ENCODE data around the gene SLC16A7.
"Not testable (repeated sequence)": the region's sequence is repeated elsewhere in the genome, so short reads cannot be mapped to it uniquely, and the experiment has no call there.

SLC16A7 gene

GRCh38 chr12:59744564-59744963 lies 148.7 kb downstream of the SLC16A7 start:
- TF ChIP-seq, protein P1, sequence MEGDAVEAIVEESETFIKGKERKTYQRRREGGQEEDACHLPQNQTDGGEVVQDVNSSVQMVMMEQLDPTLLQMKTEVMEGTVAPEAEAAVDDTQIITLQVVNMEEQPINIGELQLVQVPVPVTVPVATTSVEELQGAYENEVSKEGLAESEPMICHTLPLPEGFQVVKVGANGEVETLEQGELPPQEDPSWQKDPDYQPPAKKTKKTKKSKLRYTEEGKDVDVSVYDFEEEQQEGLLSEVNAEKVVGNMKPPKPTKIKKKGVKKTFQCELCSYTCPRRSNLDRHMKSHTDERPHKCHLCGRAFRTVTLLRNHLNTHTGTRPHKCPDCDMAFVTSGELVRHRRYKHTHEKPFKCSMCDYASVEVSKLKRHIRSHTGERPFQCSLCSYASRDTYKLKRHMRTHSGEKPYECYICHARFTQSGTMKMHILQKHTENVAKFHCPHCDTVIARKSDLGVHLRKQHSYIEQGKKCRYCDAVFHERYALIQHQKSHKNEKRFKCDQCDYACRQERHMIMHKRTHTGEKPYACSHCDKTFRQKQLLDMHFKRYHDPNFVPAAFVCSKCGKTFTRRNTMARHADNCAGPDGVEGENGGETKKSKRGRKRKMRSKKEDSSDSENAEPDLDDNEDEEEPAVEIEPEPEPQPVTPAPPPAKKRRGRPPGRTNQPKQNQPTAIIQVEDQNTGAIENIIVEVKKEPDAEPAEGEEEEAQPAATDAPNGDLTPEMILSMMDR (IDR thresholded peaks at IDR 0.05; ENCODE audit: low read depth, low read length) = no peak
- no peak for DNase-seq (ENCODE audit: extremely low read depth, low read depth)

DNA sequence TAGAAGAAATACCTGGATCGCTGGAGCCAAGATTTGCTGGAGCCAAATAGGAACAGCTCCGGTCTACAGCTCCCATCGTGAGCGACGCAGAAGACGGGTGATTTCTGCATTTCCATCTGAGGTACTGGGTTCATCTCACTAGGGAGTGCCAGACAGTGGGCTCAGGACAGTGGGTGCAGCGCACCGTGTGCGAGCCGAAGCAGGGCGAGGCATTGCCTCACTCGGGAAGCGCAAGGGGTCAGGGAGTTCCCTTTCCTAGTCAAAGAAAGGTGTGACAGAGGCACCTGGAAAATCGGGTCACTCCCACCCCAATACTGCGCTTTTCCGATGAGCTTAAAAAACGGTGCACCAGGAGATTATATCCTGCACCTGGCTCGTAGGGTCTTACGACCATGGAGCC lies 155.3 kb downstream of the SLC16A7 start:
- not testable (repeated sequence) for DNase-seq (ENCODE audit: extremely low read depth, low read depth)

- no peak for DNase-seq (ENCODE audit: extremely low read depth, low read depth)
- TF ChIP-seq, protein P1 (IDR thresholded peaks at IDR 0.05; ENCODE audit: low read depth, low read length) = no peak
Measured at GRCh38 chr12:59761542-59761941, 165.7 kb downstream of the SLC16A7 start.

DNA sequence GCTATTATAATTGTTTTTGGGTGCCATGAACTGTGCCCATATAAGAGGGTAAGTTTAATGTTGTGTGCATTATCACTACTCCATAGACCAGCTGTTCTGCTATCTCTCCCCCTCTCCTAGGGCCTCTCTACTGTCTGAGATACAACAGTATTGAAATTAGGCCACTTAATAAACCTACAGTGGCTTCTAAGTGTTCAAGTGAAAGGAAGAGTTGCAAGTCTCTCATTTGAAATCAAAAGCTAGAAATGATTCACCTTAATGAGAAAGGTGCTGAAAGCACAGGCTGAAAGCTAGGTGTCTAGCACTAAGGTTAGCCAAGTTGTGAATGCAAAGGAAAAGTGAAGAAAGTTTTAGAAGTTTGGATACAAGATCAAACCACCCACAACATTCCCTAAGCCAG lies 168.0 kb downstream of the SLC16A7 start:
- TF ChIP-seq, protein P1 (IDR thresholded peaks at IDR 0.05; ENCODE audit: low read depth, low read length) = no peak
- DNase-seq (ENCODE audit: extremely low read depth, low read depth) = no peak

DNA sequence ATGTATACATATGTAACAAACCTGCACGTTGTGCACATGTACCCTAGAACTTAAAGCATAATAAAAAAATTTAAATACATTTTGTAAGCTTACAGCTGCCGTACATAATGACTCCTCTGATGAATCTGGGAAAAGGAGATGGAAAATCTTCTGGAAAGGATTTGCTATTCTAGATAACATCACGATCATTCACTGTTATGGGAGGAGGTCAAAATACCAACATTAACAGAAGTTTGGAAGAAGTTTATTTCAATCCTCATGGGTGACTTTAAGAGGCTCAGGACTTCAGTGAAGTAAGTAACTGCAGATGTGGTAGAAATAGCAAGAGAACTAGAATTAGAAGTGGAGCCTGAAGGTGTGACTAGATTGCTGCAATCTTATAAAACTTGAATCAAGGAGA lies 172.2 kb downstream of the SLC16A7 start:
- no peak for DNase-seq (ENCODE audit: extremely low read depth, low read depth)

DNA sequence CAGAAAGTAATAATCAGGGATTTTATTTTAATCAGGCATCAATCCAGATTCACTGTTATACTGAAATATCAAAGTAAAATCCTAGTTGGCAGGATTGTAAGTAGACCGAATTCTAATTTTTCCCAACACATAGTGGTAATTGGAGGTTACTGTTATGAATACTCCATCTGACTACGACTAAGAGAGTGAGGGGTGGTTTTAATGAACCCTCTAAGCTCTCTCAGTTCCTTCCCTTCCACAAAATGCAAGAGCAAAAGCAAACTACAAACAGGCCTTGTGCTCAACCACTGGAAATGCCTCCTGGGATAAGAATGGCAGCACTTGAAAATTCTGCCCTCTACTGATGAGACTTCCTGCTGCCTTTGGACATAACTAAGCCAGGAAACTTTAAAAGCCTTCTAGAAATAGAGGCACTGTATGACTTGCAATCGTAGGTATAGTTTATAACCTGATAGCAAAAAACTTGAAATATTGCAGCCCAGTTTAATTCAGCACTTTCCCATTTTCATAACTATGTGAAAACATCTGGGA lies 184.8 kb downstream of the SLC16A7 start:
- TF ChIP-seq, protein P1 (IDR thresholded peaks at IDR 0.05; ENCODE audit: low read depth, low read length) = peak; percentile 47
- peak; percentile 11 for DNase-seq (ENCODE audit: extremely low read depth, low read depth)

More for the DNA sequence above, 172.2 kb downstream of the SLC16A7 start:
- TF ChIP-seq, protein P1 (IDR thresholded peaks at IDR 0.05; ENCODE audit: low read depth, low read length) = no peak

DNA sequence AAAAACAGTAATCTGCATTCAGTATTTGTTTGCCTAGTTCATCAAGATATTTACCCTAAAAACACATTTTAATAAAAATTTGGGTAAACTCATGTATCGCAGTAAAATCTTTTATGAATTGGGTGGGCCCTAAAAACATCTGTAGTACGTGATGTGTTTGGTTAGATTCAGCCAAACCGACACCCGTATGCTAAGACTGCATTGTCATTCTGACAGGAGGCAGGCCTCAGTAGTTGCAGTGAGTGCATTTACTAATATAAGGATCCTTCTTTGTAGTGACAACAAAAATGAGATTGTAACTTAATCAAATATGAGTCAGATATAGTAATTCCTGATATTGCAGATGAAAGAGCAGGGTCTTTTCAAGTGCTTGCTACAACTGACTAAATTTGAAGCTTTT lies 191.8 kb downstream of the SLC16A7 start:
- DNase-seq (ENCODE audit: extremely low read depth, low read depth) = no peak
- TF ChIP-seq, protein P1 (IDR thresholded peaks at IDR 0.05; ENCODE audit: low read depth, low read length) = no peak

- DNase-seq (ENCODE audit: extremely low read depth, low read depth) = no peak
- TF ChIP-seq, protein P1 (IDR thresholded peaks at IDR 0.05; ENCODE audit: low read depth, low read length) = no peak
Measured at GRCh38 chr12:59792647-59793046, 196.8 kb downstream of the SLC16A7 start.
